Activated naive CD8-positive, alpha-beta T cell (primary cell): Measurements from ENCODE around the gene PDZK1.
"Not testable (repeated sequence)": the region's sequence is repeated elsewhere in the genome, so short reads cannot be mapped to it uniquely, and the experiment has no call there.

ENCODE experiments used
- H3K27ac Mint-ChIP-seq: one replicate; pipeline ENCODE4 v1.8.0; 2021; ENCODE audit warnings: mixed read lengths
- H3K27me3 Mint-ChIP-seq: one replicate; pipeline ENCODE4 v1.8.0; 2021; ENCODE audit warnings: mixed read lengths
- H3K36me3 Mint-ChIP-seq: one replicate; pipeline ENCODE4 v1.8.0; 2021; ENCODE audit warnings: mixed read lengths
- H3K4me1 Mint-ChIP-seq: one replicate; pipeline ENCODE4 v1.8.0; 2021; ENCODE audit warnings: low read depth, mixed read lengths
- H3K4me3 Mint-ChIP-seq: one replicate; pipeline ENCODE4 v1.8.0; 2021; ENCODE audit warnings: mild to moderate bottlenecking, mixed read lengths
- H3K9me3 Mint-ChIP-seq: one replicate; pipeline ENCODE4 v1.8.0; 2021; ENCODE audit warnings: low read depth, mixed read lengths

PDZK1 gene

DNA sequence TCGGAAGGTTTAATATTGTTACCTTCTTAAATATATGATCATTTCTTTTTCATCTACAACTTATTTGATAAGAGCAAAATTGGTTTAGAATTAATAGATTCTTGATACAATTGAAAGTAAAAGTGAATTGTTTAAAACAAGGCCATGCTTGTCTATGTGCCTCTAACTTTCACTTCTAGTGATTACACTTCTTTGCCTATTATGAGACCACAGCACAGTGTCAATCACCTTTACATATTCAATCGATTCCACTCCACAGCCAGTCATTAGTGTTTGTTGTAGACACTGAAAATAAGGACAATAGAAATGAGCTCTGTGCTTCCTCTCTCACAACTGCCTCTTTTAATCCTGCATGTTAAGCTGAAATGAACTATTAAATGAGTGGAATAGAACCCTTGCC is 65.3 kb downstream of the PDZK1 start:
- not testable (repeated sequence) for H3K36me3 Mint-ChIP-seq, H3K4me1 Mint-ChIP-seq, H3K4me3 Mint-ChIP-seq, H3K27ac Mint-ChIP-seq, H3K27me3 Mint-ChIP-seq, H3K9me3 Mint-ChIP-seq

DNA sequence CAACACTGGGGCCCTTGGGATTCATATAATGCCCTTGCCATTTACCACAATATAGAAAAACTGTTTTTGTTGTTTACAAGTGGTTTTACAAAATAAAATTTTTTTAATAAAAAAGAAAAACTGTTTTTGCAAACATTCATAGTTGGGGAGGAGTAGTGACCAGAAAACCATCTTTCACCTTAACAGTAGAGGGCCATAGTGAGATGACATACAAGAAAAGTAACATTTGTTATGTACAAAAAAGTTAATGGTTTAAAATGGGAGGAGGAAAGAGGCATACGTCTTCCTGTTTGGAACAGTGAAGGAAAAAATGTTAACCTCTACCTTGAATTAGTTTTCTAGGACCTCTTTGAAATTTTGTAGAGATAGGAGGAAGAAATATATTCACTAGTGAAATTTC is 70.9 kb downstream of the PDZK1 start:
- not testable (repeated sequence) for H3K9me3 Mint-ChIP-seq, H3K27me3 Mint-ChIP-seq, H3K4me1 Mint-ChIP-seq, H3K36me3 Mint-ChIP-seq, H3K27ac Mint-ChIP-seq, H3K4me3 Mint-ChIP-seq

DNA sequence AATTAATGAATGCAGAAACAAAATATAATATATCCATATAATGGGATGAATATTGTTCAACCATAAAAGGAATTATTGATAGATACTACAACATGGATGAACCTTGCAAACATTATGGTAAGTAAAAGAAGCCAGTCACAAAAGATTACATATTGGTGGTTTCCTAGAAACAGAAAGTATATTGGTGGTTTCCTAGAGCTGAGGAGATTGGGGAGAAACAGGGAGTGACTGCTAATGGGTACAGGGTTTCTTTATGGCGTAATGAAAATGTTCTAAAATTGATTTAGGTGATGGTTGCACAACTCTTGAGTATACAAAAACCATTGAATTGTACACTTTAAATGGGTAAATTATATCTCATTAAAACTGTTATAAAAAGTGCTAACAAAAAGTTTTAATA is 85.0 kb downstream of the PDZK1 start:
- not testable (repeated sequence) for H3K36me3 Mint-ChIP-seq, H3K4me3 Mint-ChIP-seq, H3K27ac Mint-ChIP-seq, H3K27me3 Mint-ChIP-seq, H3K9me3 Mint-ChIP-seq, H3K4me1 Mint-ChIP-seq
